ENCODE results near the gene MCTP1.

MCTP1 gene

GRCh38 chr5:94855543-94855942 lies 429.4 kb downstream of the MCTP1 start:
- no peak for DNase-seq
- no peaks in the 10 kb centered on the region for H3K9me2 ChIP-seq (replicated peaks; ENCODE audit: insufficient read depth, low read length)
- H3K4me2 ChIP-seq (ENCODE audit: low read depth, low read length) = no peak overlapping the region
- TF ChIP-seq EZH2phosphoT487 (IDR thresholded peaks at IDR 0.05; ENCODE audit: low read length) (no peak), CTCF (IDR thresholded peaks at IDR 0.05; ENCODE audit: low read length) (no peak), EZH2 (optimal IDR thresholded peaks at IDR 0.05; ENCODE audit: low read depth, low read length) (no peak)
- H3K4me1 ChIP-seq (ENCODE audit: low read length) = no peaks in the 10 kb centered on the region
- H3K27ac ChIP-seq (ENCODE audit: low read length) = no peak overlapping the region
- H3K36me3 ChIP-seq (replicated peaks; ENCODE audit: insufficient read depth, low read length) = no peaks in the 10 kb centered on the region
- H3K27me3 ChIP-seq (replicated peaks; ENCODE audit: insufficient read depth, low read length) = no peaks in the 10 kb centered on the region
- H4K20me1 ChIP-seq (ENCODE audit: insufficient read depth, low read length) = no peaks in the 10 kb centered on the region
- H3F3A ChIP-seq (ENCODE audit: insufficient read depth, low read length) = no peaks in the 10 kb centered on the region
- no peak overlapping the region for H3K9ac ChIP-seq (ENCODE audit: low read length)
- H3K79me2 ChIP-seq (ENCODE audit: low read length) = no peaks in the 10 kb centered on the region
- no peak overlapping the region for H2AFZ ChIP-seq (ENCODE audit: low read length)
- H3K9me3 ChIP-seq (replicated peaks; ENCODE audit: insufficient read depth, low read length) = no peaks in the 10 kb centered on the region
- no peak overlapping the region for H3K4me3 ChIP-seq (ENCODE audit: low read length)

- H3K36me3 ChIP-seq (replicated peaks; ENCODE audit: insufficient read depth, low read length) = no peaks in the 10 kb centered on the region
- no peak for DNase-seq
- no peak overlapping the region for H2AFZ ChIP-seq (ENCODE audit: low read length)
- H3K9me3 ChIP-seq (replicated peaks; ENCODE audit: insufficient read depth, low read length) = no peaks in the 10 kb centered on the region
- no peaks in the 10 kb centered on the region for H3K4me1 ChIP-seq (ENCODE audit: low read length)
- H3K27me3 ChIP-seq (replicated peaks; ENCODE audit: insufficient read depth, low read length) = no peaks in the 10 kb centered on the region
- no peaks in the 10 kb centered on the region for H3K79me2 ChIP-seq (ENCODE audit: low read length)
- no peak for TF ChIP-seq CTCF (IDR thresholded peaks at IDR 0.05; ENCODE audit: low read length)
- no peak for TF ChIP-seq EZH2phosphoT487 (IDR thresholded peaks at IDR 0.05; ENCODE audit: low read length)
- no peak for TF ChIP-seq EZH2 (optimal IDR thresholded peaks at IDR 0.05; ENCODE audit: low read depth, low read length)
- H3K9me2 ChIP-seq (replicated peaks; ENCODE audit: insufficient read depth, low read length) = no peaks in the 10 kb centered on the region
- no peak overlapping the region for H3K9ac ChIP-seq (ENCODE audit: low read length)
- H3K27ac ChIP-seq (ENCODE audit: low read length) = no peak overlapping the region
- H3K4me2 ChIP-seq (ENCODE audit: low read depth, low read length) = no peak overlapping the region
- no peaks in the 10 kb centered on the region for H3F3A ChIP-seq (ENCODE audit: insufficient read depth, low read length)
- no peaks in the 10 kb centered on the region for H4K20me1 ChIP-seq (ENCODE audit: insufficient read depth, low read length)
- no peak overlapping the region for H3K4me3 ChIP-seq (ENCODE audit: low read length)
Observed at GRCh38 chr5:94853120-94853519, 431.8 kb downstream of the MCTP1 start.

- H3K4me2 ChIP-seq (ENCODE audit: low read depth, low read length) = no peak overlapping the region
- no peak overlapping the region for H2AFZ ChIP-seq (ENCODE audit: low read length)
- no peaks in the 10 kb centered on the region for H3K36me3 ChIP-seq (replicated peaks; ENCODE audit: insufficient read depth, low read length)
- no peaks in the 10 kb centered on the region for H3K4me1 ChIP-seq (ENCODE audit: low read length)
- H3K9me2 ChIP-seq (replicated peaks; ENCODE audit: insufficient read depth, low read length) = no peaks in the 10 kb centered on the region
- H3F3A ChIP-seq (ENCODE audit: insufficient read depth, low read length) = no peaks in the 10 kb centered on the region
- no peak overlapping the region for H3K9ac ChIP-seq (ENCODE audit: low read length)
- no peaks in the 10 kb centered on the region for H3K9me3 ChIP-seq (replicated peaks; ENCODE audit: insufficient read depth, low read length)
- no peak overlapping the region for H3K4me3 ChIP-seq (ENCODE audit: low read length)
- H3K27ac ChIP-seq (ENCODE audit: low read length) = no peak overlapping the region
- no peaks in the 10 kb centered on the region for H3K79me2 ChIP-seq (ENCODE audit: low read length)
- no peak for DNase-seq
- TF ChIP-seq CTCF (IDR thresholded peaks at IDR 0.05; ENCODE audit: low read length) (no peak), EZH2phosphoT487 (IDR thresholded peaks at IDR 0.05; ENCODE audit: low read length) (no peak), EZH2 (optimal IDR thresholded peaks at IDR 0.05; ENCODE audit: low read depth, low read length) (no peak)
- no peaks in the 10 kb centered on the region for H3K27me3 ChIP-seq (replicated peaks; ENCODE audit: insufficient read depth, low read length)
- H4K20me1 ChIP-seq (ENCODE audit: insufficient read depth, low read length) = no peaks in the 10 kb centered on the region
Observed at GRCh38 chr5:94850960-94851359, 433.9 kb downstream of the MCTP1 start.

All from MM.1S (cell line).